T-helper 2 cell treated with Interferon-gamma antibody and Interleukin-4, amounts not matched to agents 5 μg/mL and 100 μg/mL, for 36 hours (primary cell): ENCODE measurements around the gene MCIDAS.
A peak's percentile ranks its signal among the peaks of the same experiment; 100 is the strongest.

Experiments used
- DNase-seq: peaks from one replicate; pipeline ENCODE4 v3.0.0; 2021; ENCODE audit warnings: low spot score
- H3K27ac Mint-ChIP-seq: one replicate; pipeline ENCODE4 v1.8.0; 2021; ENCODE audit warnings: mild to moderate bottlenecking, mixed read lengths
- H3K27me3 Mint-ChIP-seq: one replicate; pipeline ENCODE4 v1.8.0; 2021; ENCODE audit warnings: low read depth, mixed read lengths
- H3K36me3 Mint-ChIP-seq: one replicate; pipeline ENCODE4 v1.8.0; 2021; ENCODE audit warnings: low read depth, mixed read lengths
- H3K4me1 Mint-ChIP-seq: one replicate; pipeline ENCODE4 v1.8.0; 2021; ENCODE audit warnings: low read depth, mixed read lengths
- H3K4me3 Mint-ChIP-seq: one replicate; pipeline ENCODE4 v1.8.0; 2022; ENCODE audit warnings: mild to moderate bottlenecking, moderate library complexity, mixed read lengths
- H3K9me3 Mint-ChIP-seq: one replicate; pipeline ENCODE4 v1.8.0; 2021; ENCODE audit warnings: mixed read lengths

Gene MCIDAS

DNA sequence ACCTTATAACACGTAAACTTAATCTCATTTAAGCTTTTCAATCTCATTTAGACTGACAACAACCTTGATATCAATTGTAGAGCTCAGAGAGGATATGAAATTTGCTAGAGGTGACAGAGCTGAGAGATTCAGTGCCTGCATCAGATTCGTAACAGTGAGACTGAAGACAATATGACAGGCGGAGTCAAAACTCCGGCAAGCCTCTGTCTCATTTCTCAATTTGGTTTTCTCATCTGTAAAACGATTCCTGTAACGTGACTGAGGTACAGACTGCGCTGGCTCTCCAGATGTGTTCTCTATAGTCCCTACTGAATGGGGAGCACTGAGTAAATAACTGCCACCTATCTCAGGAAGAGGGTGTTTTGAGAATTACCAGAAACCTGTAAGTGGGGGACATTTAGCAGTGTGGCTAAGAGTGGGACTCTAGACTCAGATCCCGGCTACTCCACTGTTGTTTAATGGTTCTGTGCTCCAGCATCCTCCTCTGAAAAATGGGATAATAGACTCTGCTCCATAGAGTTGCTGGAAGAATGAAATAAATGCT, 3.0 kb upstream of the MCIDAS start:
- Mint-ChIP-seq H3K9me3 (no peaks in the 10 kb centered on the region), H3K4me3 (no peak overlapping the region), H3K27me3 (peaks cover 80% of the 10 kb centered on the region), H3K36me3 (no peaks in the 10 kb centered on the region), H3K27ac (no peak overlapping the region), H3K4me1 (peaks cover 42% of the 10 kb centered on the region)
- DNase-seq: no peak

DNA sequence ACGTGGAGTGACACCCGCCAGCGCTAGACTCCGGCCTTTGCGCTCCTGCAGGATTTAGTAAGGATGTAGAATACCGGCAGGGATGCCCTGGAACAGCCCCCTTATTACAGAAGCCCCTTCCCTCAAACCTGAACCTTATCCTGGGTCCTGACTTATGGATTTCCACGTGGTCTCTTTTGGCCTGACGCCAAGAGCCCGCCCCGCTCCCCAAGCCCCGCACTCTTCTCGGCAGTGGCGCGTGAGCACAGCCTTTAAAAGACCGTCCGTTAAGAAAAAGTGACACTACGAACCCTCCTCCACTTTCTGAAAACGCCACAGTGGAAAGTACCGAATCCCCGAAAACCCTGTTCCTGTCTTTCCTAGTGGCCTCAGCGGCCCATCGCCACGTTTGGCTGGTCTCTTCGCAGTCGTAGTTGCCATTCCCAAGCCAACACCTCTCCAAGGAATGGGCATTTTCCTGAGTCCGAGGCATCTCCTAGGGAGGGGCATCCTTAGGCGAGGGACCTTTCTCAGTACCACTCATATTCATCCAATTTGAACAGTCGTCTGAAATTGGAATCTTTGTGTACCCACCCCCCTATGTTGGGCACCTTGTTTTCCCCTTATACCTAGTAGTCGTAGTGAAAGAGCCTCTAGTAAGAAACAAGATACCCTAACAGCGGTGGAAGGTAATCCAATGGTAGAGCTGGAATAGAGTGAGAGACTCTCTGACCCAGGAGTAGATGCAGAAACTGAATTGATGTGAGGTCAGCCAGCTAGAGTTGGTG, 732 bp upstream of the MCIDAS start:
- H3K4me3 Mint-ChIP-seq: peak overlapping the region; percentile 68
- no peaks in the 10 kb centered on the region for H3K36me3 Mint-ChIP-seq
- H3K27me3 Mint-ChIP-seq: peaks cover 90% of the 10 kb centered on the region
- peaks cover 41% of the 10 kb centered on the region for H3K4me1 Mint-ChIP-seq
- no peaks in the 10 kb centered on the region for H3K9me3 Mint-ChIP-seq
- no peak for DNase-seq
- peak overlapping the region; percentile 53 for H3K27ac Mint-ChIP-seq

DNA sequence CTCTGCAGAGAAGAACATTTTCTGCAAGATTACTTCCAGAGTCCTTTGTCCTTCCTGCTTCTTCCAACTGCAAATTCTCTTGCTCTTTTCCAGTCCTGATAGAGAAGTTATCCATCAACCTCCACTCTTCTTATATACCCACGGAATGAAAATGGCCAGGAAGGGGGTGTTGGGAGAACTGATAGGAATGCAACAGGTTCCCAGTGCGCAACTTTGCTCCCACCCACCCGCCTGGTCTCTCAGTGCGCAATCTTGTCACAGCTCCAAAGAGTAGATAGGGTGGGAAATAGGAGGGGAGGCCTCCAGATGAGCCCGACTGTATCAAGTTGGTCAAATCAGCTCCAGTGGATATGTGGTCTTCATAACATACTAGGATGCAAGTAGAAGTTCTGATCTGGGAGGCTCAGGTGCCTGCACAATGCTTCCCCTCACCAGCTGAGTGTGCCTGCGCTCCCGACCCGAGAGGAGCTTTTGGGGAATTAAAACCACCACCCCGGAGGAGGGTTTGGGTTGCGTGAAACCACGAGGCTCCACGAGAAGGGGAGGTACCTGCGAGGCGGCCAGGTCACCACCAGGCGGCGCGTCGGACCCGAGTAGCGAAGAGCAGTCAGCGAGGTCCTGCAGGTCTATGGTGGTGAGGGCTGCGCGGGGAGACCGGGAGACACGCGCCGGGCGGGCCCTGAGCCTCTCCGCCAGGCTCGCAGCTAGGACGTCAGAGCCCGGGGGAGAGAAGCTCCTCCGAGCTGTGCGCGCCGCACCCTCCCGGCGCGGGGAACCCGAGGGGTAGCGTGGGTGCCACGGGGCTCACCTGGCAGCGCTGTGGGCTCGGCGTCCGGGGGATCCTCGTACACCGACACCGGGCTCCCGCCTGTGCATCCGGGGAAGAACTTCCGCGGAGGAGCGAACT, 835 bp downstream of the MCIDAS start:
- Mint-ChIP-seq H3K36me3 (no peaks in the 10 kb centered on the region), H3K9me3 (no peaks in the 10 kb centered on the region), H3K27me3 (peaks cover 88% of the 10 kb centered on the region), H3K4me1 (peaks cover 32% of the 10 kb centered on the region), H3K4me3 (peak overlapping the region; percentile 64), H3K27ac (peak overlapping the region; percentile 39)
- peak; percentile 56 for DNase-seq

DNA sequence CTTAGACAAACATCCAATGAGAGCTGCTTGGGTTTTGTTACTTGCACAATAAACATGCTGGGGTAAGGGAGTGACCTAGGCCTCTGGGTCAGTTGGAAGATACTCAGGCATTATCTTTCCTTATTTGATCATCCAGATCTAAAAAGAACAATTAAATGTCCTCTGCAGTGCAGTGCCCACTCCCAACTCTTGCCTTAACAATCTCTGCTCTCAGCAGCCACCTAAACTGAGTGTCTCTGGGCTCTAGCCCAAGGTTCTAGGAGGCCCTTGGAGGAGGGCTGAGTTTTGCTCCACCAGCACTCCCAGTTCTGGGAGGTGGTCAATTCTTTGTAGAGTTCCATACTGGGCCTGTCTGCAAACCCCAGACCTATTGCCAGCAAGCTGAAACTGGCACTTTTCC, 1.8 kb downstream of the MCIDAS start:
- no peak overlapping the region for H3K27ac Mint-ChIP-seq
- H3K27me3 Mint-ChIP-seq: peaks cover 88% of the 10 kb centered on the region

DNA sequence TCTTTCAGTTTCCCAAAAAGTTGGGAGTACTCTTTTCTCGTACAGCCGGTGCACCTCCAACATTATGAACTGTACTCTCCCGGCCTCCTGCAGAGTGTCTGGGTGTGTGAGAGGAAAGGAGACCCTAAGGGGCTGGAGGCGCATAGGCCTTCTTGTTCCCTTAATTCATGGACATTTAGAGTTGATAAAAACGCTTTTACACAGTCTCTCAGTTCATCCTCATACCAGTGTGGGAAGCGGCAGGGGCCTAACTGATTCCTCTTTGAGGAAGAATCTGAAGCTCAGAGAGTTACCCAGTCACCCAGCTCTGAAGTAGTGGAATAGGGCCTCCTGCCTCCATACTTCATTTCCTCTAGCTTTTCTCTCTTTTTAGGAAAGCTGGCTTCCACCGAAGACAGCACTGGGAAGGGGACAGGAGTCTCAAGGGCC, 3.3 kb downstream of the MCIDAS start:
- Mint-ChIP-seq H3K27ac (no peak overlapping the region), H3K27me3 (peaks cover 86% of the 10 kb centered on the region), H3K4me1 (peaks cover 30% of the 10 kb centered on the region), H3K36me3 (no peaks in the 10 kb centered on the region), H3K9me3 (no peaks in the 10 kb centered on the region), H3K4me3 (peak overlapping the region; percentile 13)
- no peak for DNase-seq

More for the DNA sequence above, 1.8 kb downstream of the MCIDAS start:
- Mint-ChIP-seq H3K4me3 (no peak overlapping the region), H3K4me1 (peaks cover 31% of the 10 kb centered on the region), H3K36me3 (no peaks in the 10 kb centered on the region), H3K9me3 (no peaks in the 10 kb centered on the region)
- DNase-seq: no peak

DNA sequence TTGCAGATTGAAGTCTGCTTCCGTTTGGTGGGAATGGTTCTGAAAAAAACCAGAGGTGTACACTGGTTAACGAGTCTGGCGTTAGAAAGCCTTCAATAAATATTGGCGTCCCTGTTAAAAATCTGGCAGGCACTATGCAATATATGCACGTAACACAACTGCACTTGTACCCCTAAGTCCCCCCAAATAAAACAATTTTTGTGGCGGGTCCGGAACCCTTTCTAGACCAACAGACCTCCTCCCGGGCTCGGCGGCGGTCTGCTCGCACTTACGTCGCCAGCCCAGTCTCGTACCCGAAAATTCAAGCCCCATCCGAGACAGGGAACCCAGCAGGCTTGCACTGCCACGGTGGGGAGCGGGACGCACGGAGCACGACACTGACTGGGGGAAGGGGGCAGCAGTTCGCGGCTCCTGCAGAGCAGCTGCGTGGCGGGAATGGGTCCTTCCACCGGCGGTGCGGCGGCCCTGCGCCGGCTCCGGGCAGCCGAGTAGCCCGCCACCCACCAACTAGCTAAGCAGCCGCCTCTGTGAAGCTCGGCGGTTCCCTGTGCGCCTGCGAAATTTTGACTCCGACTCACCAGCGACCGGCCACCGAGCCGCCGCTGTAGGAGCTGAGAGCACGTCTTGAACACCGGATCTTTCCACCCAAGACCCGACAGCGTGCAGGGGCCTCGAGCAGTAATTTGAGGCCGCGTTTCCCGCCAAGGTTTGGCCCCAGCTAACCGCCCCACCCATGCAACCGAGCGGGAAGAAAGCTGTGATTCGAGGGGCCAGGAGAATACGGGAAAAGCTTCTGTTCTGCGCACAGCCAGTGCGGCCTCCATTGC, 3.9 kb downstream of the MCIDAS start:
- Mint-ChIP-seq H3K4me3 (peak overlapping the region; percentile 37), H3K27me3 (peaks cover 86% of the 10 kb centered on the region), H3K9me3 (no peaks in the 10 kb centered on the region), H3K27ac (peak overlapping the region; percentile 12), H3K4me1 (peaks cover 30% of the 10 kb centered on the region), H3K36me3 (no peaks in the 10 kb centered on the region)
- DNase-seq: no peak

DNA sequence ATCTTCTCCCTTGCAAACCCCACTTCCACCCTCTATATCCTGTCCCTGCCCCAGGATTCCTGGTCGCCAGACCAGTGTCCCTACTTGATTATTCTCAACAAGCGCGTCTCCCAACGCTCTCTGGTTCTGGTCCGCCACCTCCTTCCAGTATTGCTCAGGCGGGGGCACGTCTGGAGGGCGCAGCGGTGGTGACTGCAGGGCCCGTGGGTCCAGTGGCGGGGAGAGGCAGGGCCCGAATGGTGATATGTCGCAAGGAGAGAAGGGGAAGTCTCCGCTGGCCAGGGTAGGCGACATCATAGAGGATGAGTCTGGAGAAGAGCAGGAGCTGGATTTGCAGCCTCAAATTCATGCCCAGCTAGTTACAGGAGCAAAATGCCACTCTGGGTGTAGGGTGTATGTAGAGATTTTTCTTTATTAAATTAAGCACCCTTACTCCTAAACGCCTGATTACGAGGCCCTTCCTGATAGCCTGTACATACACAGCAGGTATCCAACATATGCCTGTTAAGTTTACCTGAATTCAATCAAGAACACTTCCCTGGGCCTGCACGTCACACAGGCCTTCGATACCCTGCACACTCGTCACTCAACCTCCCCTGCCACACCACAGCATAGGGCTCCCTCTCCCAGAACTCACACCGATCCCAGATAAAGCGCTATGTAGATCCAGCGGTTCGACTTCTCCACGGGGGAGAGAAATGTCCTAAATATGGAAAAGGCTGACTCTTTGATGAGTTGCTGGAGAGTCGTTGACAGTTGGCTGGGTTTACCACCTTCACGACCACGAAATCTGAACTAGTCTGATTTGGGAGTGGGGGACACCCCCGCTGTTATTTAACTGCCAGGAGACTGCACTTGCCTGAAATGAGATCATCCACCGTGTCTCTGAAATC, 4.8 kb downstream of the MCIDAS start:
- H3K27ac Mint-ChIP-seq: peak overlapping the region; percentile 12
- no peak for DNase-seq
- H3K4me1 Mint-ChIP-seq: peaks cover 24% of the 10 kb centered on the region
- peak overlapping the region; percentile 37 for H3K4me3 Mint-ChIP-seq
- no peaks in the 10 kb centered on the region for H3K36me3 Mint-ChIP-seq
- H3K9me3 Mint-ChIP-seq: no peaks in the 10 kb centered on the region
- H3K27me3 Mint-ChIP-seq: peaks cover 85% of the 10 kb centered on the region

DNA sequence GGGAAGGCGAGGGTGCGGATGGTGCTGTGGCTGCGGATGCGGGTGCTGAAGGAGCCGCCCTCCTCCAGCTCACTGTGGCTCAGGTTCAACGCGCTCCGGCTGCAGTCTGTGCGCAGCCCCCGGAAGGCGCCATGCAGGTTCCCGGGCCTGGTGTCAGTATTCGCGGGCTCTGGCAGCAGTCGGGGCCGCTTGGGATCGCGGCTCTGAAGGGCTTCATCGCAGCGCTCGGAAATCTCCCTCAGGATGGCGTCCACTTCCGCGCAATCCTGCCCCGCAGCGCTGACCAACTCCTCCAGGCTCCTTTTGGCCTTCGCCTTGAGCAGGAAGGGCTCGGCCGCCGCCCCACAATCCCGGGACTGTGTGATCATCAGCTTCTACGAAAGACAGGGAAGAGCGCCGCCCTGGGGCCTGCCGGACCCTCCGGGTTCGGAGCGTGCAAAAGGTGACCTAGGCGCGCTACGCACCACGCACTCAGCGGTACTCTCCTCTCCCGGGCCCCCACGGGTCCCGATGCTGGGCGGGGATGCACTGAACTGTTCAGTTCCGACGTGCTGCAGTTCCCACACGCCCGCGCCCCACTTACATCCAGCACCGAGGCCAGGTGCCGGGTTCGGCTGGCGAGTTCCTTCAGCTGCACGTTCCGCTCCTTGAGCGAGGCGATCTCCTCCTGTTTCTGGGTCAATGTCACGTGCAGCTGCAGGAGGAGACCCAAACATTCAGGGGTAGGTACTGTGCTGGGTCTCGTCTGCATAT, 6.5 kb downstream of the MCIDAS start:
- H3K4me3 Mint-ChIP-seq: peak overlapping the region; percentile 73
- no peaks in the 10 kb centered on the region for H3K9me3 Mint-ChIP-seq
- no peak for DNase-seq
- H3K4me1 Mint-ChIP-seq: peaks cover 18% of the 10 kb centered on the region
- no peak overlapping the region for H3K27ac Mint-ChIP-seq
- H3K36me3 Mint-ChIP-seq: no peaks in the 10 kb centered on the region
- H3K27me3 Mint-ChIP-seq: peaks cover 84% of the 10 kb centered on the region

DNA sequence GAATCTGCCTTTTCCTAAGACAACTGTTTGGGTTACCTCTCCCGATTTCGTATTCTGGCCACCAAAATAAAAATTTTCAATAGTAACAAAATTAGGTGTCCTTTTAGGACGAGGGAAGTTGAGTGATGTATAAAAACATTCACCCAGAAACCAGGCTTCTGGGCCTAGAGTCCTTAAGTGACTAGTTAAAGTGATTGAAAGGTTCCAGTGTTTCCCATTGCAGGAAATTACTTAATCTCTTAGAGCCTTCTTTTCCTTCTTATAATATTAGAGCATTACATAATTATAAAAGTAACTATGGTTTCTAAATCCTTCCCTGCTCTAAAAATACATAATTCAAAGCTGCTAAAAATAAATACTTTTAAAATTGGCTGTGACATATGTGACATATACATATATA, 7.3 kb downstream of the MCIDAS start:
- Mint-ChIP-seq H3K4me3 (peak overlapping the region; percentile 73), H3K4me1 (peaks cover 18% of the 10 kb centered on the region), H3K27me3 (peaks cover 75% of the 10 kb centered on the region), H3K27ac (no peak overlapping the region), H3K9me3 (no peaks in the 10 kb centered on the region), H3K36me3 (no peaks in the 10 kb centered on the region)
- no peak for DNase-seq

DNA sequence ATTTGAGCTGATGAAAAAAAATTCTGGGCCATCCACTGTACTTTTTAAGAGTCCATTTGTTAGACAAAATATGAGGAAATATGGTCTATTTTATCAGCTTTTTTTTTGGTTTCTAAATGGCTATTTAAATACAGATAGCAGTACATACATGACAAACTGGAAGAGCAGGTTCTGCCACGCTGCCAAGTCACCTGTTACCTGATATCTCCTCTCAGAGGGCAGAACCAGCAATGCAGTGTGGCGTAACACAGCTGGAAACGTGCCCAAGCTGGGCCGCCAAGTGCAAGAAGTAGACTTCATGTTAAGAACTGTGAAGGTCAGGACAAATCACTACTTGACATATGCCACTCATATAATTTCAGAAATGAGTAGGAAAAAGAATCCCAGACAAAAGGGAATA, 8.1 kb downstream of the MCIDAS start:
- Mint-ChIP-seq H3K9me3 (no peaks in the 10 kb centered on the region), H3K27me3 (peaks cover 67% of the 10 kb centered on the region), H3K36me3 (no peaks in the 10 kb centered on the region), H3K4me1 (peaks cover 18% of the 10 kb centered on the region), H3K4me3 (no peak overlapping the region), H3K27ac (no peak overlapping the region)
- DNase-seq: no peak

DNA sequence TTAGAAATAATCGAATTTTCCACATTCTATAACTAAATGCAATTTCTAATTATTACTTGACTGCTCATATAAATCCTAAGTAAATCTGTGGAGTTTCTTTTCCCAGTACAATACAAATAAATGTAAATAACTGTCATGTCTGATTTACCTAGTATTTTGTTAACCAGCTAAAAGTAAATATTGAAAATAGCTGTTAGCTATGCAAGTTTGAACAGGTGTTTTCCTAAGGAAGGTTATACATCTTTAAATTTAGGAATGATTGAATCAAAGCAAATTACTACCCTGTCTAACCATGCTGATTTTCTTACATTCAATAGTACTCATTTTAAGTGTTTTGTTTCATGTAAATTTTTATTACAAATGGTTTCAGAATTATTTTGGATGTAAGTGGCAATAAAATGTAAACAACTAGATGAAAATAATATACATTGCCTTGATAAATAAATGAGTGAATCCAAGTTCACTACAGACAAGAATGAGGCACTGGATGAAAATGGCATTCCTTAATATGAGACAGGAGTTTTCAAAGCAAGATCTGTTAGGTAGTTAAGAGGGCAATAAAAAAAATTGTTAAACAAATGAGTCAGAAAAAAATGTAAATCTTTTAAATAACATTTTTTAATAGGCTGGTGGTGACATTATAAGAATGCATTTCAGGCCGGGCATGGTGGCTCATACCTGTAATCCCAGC, 15.8 kb downstream of the MCIDAS start:
- Mint-ChIP-seq H3K36me3 (no peaks in the 10 kb centered on the region), H3K4me1 (peaks cover 1% of the 10 kb centered on the region), H3K27ac (no peak overlapping the region), H3K9me3 (no peaks in the 10 kb centered on the region), H3K4me3 (no peak overlapping the region), H3K27me3 (peaks cover 45% of the 10 kb centered on the region)
- DNase-seq: no peak

DNA sequence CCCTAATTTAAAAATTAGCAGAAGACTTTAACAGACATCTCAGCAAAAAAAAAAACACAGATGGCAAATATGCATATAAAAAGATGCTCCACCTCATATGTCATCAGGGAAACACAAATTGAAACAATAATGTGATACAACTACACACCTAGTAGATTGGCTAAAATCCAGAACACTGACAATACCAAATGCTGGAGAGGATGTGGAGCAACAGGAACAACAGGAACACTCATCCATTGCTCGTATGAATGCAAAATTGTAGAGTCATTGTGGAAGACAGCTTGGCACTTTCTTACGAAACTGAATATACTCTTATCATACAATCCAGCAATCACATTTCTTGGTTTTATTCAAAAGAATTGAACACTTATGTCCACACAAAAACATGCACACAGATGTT, 22.1 kb downstream of the MCIDAS start:
- H3K9me3 Mint-ChIP-seq: no peaks in the 10 kb centered on the region
- peaks cover 6% of the 10 kb centered on the region for H3K4me1 Mint-ChIP-seq
- no peak overlapping the region for H3K4me3 Mint-ChIP-seq
- H3K36me3 Mint-ChIP-seq: no peaks in the 10 kb centered on the region
- no peak overlapping the region for H3K27ac Mint-ChIP-seq
- peaks cover 56% of the 10 kb centered on the region for H3K27me3 Mint-ChIP-seq
- DNase-seq: no peak
